Superior temporal gyrus (tissue), 1 donor: ENCODE measurements around the gene C4orf36.
"Not testable (repeated sequence)": the region's sequence is repeated elsewhere in the genome, so short reads cannot be mapped to it uniquely, and the experiment has no call there.

Experiments used
- DNase-seq: peaks from one replicate; pipeline ENCODE4 v3.0.0-alpha.2; 2016; ENCODE audit errors: extremely low spot score

Gene C4orf36

GRCh38 chr4:86917212-86918039, 25.2 kb upstream of the C4orf36 start:
- DNase-seq: no peak

GRCh38 chr4:86916392-86916791, 24.2 kb upstream of the C4orf36 start:
- DNase-seq: no peak

DNA sequence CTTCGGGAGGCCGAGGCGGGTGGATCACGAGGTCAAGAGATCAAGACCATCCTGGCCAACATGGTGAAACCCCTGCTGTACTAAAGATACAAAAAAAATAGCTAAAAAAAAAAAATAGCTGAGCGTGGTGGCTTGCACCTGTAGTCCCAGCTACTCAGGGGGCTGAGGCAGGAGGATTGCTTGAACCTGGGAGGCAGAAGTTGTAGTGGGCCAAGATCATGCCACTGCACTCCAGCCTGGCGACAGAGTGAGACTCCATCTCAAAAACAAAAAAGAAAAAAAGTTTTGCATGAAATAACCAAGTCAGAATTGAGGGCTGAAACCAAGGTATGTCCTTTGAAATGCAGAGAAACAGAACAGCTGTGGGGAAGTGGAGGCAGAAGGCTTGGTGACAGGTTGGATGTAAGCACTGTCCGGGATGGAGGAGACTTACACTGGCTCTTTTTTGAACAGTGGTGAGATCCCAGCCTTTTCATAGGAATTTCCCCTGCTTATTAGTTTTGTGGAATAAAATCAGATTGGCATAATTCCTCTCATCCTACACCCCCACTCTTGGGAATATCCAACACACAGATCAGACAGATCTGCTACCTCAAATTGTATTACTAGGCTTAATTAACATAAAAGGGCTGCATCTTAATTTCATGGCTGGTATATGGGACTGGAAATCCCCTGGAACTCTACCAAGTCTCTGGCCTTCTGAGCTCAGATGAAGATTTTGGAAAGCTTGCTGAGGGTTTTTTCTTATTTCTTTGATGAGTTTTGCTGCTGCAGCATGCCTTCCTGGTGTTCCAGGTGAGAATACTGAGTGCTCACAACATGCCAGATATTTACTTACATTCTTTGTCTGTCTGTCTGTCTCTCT, 18.8 kb upstream of the C4orf36 start:
- DNase-seq: no peak

GRCh38 chr4:86910369-86910768, 18.1 kb upstream of the C4orf36 start:
- DNase-seq: no peak

DNA sequence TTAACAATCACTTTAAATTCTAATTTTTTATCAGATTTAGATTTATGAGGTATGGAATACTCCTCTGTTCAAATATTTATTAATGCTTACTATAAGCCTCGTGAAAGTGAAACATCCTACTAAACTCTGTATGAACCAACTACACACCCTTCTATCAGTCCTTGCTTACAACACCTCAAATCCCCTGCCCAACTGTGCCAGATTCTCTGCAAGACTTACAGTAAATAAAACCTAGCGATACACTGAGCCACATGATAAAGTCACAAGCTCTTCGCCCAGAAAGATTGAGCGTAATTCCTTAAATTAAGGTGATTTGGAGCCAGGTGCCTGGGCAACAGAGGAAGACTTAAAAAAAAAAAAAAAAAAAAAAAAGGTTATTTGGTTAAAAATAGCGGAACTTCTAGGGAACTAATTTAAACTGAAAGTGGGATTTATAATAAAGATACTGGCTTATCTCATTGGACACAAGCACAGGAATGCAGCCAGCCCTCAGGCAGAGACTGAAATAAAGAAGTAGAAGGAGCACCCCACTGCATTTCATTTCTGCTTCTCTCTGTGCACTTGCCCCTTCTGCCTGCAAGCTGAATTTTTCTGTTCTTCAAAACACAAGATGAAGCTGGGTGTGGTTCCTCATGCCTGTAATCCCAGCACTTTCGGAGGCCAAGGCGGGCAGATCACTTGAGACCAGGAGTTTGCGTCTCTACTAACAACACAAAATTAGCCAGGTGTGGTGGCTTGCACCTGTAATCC, 17.5 kb upstream of the C4orf36 start:
- no peak for DNase-seq

DNA sequence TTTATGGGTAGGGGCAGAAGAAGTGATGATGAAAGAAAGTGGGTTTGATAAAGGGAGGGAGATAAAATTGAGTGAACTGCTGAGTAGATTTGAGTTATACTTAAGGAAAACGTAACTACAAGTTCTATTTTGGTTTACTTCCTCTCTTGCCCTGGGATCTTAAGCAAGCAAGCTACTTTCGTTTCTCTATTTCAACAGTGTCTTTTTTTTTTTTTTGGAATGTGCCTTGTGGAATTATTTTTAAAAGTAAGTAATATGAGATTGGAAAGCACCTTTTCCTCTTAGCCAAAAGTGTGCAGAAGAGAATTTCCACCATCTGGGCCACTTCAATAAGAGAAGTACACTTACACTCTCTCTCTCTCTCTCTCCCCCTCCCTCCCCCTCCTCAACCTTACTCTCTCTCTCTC, 16.0 kb upstream of the C4orf36 start:
- DNase-seq: no peak

- DNase-seq: no peak
These were observed 9.6 kb upstream of the C4orf36 start for GRCh38 chr4:86901864-86902263.

DNA sequence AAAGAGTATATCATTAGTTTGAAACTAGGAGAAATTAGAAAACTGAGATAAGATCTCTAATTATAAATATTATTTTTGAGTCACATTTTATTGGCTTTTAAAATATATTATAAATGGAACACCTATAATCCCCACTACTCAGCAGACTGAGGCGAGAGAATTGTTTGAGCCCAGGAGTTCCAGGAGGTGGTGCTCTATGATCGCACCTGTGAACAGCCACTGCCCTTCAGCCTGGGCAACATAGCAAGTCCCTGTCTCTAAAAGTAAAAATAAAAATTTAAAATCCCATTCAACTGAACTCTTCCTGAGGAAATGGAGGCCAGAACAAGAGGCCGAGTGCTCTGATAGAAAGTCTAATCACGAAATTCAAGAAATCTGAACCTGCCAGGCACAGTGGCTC, 6.3 kb upstream of the C4orf36 start:
- no peak for DNase-seq

DNA sequence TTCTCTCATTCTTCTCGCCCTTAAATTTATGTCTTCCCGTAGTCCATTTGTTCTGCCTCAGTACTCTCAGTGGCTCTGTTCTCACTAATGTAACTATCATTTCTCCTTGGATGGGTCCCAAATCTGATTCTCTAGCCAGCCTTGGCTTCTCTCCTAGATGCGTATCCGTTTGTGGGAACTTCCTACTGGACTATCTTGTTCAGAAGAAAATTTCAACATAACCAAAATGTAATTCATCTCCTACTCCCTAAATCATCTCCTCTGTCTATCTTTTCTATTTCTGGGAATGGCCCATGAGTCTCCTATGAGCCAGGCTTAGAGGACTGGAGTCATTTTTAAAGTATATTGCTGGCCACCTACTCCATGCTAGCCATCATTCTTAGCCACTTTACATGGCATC, 4.4 kb upstream of the C4orf36 start:
- DNase-seq: no peak

GRCh38 chr4:86895692-86896488, 3.7 kb upstream of the C4orf36 start:
- peak; percentile 95 for DNase-seq

- no peak for DNase-seq
These were observed 2.2 kb upstream of the C4orf36 start for GRCh38 chr4:86894455-86894854.

GRCh38 chr4:86893136-86893535, 914 bp upstream of the C4orf36 start:
- DNase-seq: no peak

- DNase-seq: peak; percentile 55
These were observed 376 bp upstream of the C4orf36 start for GRCh38 chr4:86892636-86892960.

DNA sequence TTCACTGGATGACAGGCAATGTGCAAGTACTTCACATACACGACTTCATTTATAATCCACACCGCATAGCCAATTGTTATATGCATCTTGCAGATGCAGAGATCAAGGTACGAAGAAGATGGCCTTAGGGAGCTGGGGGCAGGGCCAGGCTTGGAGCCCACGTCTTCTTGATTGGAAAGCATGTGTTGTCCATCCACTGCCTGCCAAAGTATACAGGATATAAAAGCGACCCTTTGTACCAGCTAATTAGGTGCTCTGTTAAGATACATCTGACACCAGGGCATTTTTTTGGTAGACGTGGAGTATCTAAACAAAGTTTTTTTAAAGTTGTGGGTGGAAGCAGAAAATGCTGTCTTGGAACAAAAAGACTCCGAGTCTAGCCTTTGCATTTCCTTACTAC, 1.4 kb downstream of the C4orf36 start:
- no peak for DNase-seq

GRCh38 chr4:86879641-86880040, 12.6 kb downstream of the C4orf36 start:
- DNase-seq: no peak

DNA sequence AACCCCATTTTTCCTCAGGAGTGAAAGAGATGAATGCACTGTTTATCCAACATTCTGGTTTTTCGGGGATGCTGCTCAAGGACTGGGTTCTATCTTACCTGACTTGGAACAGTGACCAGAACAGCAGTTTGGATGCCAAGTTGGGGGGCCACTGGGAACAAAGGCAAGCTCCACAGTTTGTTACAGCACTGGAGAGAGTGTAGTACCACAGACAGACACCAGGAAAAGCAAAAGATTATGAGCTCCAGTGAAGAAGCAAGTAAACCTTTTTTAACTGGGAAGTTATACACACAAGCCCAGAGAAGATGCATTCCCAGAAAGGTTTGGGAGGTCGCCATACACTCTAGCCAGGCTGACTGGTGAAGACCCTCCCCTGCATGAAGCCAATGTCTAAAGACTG, 13.6 kb downstream of the C4orf36 start:
- DNase-seq: no peak

DNA sequence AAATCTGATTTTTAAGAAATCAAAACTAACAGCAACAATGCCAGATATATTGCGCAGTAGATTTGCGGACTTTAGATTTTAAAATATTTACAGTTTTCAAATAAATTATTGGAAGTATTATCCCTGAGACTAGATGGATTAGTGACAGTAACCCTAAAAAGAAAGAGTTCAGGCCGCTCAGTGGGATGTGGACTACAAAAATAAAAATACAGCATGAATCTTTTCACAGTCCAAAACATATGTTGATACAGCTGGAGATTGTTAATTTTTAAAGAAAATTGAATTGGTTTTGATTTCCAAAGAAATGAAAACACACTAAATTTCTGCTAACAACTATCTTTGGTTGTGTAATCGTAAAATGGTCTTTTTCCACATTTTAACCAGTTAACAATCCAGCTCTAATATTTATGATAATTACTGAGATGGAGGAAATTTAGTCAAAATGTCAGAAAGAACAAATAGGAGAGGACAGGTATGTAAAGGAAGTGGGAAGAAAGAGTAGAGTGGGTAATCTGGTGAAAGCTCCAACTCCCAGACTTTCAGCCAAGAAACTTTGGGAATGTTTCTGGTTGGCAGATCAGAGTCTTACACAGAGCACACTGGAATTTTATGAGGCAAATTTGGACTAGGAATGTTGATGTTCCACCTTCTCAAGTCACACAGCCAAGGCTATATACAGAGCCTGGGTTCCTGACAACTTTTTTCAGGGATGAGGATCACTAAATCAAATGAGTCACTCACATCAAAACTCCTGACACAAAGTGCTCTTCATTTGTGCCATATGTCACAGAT, 15.1 kb downstream of the C4orf36 start:
- no peak for DNase-seq

DNA sequence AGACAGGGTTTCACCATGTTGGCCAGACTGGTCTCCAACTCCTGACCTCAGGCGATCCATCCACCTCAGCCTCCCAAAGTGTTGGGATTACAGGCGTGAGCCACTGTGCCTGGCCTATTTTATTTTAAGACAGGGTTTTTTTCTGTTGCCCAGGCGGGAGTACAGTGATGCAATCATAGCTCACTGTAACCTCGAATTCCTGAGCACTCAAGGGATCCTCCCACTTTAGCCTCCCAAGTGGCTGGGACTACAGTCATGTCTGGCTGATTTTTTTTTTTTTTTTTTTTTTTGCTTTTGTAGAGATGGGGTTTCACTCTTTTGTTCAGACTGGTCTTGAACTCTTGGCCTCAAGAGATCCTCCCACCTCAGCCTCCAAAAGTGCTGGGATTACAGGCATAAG, 16.8 kb downstream of the C4orf36 start:
- DNase-seq: not testable (repeated sequence)

GRCh38 chr4:86872135-86872534, 20.1 kb downstream of the C4orf36 start:
- no peak for DNase-seq

GRCh38 chr4:86870442-86871069, 21.7 kb downstream of the C4orf36 start:
- no peak for DNase-seq
